Lower leg skin (tissue), 4 donors: ENCODE data around the gene FBN1. TPM values are rescaled to one million over a fixed set of nuclear protein-coding genes. Genes with fewer than 3 reads are reported as not detected.

ENCODE experiments used
- DNase-seq, 2 donors: peaks; one replicate each; pipeline ENCODE4 v3.0.0-alpha.2; 2019; ENCODE audit warnings: low spot score in 2 of 2
- H3K4me3 ChIP-seq: fragments of 200-600 bp; sonication (generic); 2 replicates; pipeline ENCODE4 v1.5.1; 2017; ENCODE audit warnings: mild to moderate bottlenecking, low read depth; ENCODE audit not compliant: poor library complexity, severe bottlenecking
- CTCF ChIP-seq, 3 donors: fragments of 450-650 bp; IDR thresholded peaks; one replicate each; pipeline ENCODE4 v1.5.1; 2016; ENCODE audit warnings: antibody characterized with exemption in 3 of 3, mild to moderate bottlenecking in 3 of 3, moderate library complexity in 2 of 3
- POLR2A ChIP-seq, 2 donors: fragments of 450-650 bp; IDR thresholded peaks; one replicate each; pipeline ENCODE4 v1.6.1; 2016 to 2017; ENCODE audit warnings: antibody characterized with exemption in 2 of 2, mild to moderate bottlenecking in 1 of 2, moderate library complexity in 1 of 2
- WGBS, 2 donors: methylation state at CpG; one replicate each; pipeline ENCODE4 v1.1.5; 2018; 5-methylcytosine and 5-hydroxymethylcytosine counted together
- intact Hi-C: fragments of 100-400 bp; cut with DNase I; formaldehyde crosslinking; loops from one replicate; pipeline ENCODE4 v1.15.0; 2023; ENCODE audit warnings: low total_unique reads
- total RNA-seq, 4 donors: library from RNA; depleted of rRNA; stranded (reverse); fragments of >200 nt; gene quantifications; one replicate each; pipeline ENCODE4 v1.1.0, GENCODE V29; 2016

Gene FBN1
- total RNA-seq, 4 donors from 2014 or later = 15.0 to 59.3 (median 24.0) TPM

- TF ChIP-seq POLR2A (IDR thresholded peaks at IDR 0.05) (no peak), CTCF (IDR thresholded peaks at IDR 0.05) (no peak)
- intact Hi-C loops = no loop called here
- WGBS, 2 donors = 27 to 32% methylated on average over 4 of the region's 4 CpGs
- no peak for DNase-seq
- no peak overlapping the region for H3K4me3 ChIP-seq
These were observed 257.3 kb downstream of the FBN1 start for GRCh38 chr15:48388016-48388851.

- 20 to 32% methylated on average over 4 of the region's 4 CpGs for WGBS, 2 donors
- no peak for TF ChIP-seq POLR2A (IDR thresholded peaks at IDR 0.05)
- no peak for TF ChIP-seq CTCF (IDR thresholded peaks at IDR 0.05)
These were observed 260.3 kb downstream of the FBN1 start for GRCh38 chr15:48385031-48385830.

GRCh38 chr15:48384616-48385015, 260.9 kb downstream of the FBN1 start:
- TF ChIP-seq POLR2A (IDR thresholded peaks at IDR 0.05) (no peak), CTCF (IDR thresholded peaks at IDR 0.05) (no peak)
- DNase-seq = no peak

More at GRCh38 chr15:48385031-48385830, 260.3 kb downstream of the FBN1 start:
- H3K4me3 ChIP-seq = no peak overlapping the region
- intact Hi-C loops = no loop called here
- DNase-seq = no peak

GRCh38 chr15:48383031-48383430, 262.5 kb downstream of the FBN1 start:
- H3K4me3 ChIP-seq = no peak overlapping the region
- DNase-seq = no peak
- no peak for TF ChIP-seq CTCF (IDR thresholded peaks at IDR 0.05)
- TF ChIP-seq POLR2A (IDR thresholded peaks at IDR 0.05) = no peak
- 62 to 72% methylated on average over 2 of the region's 2 CpGs for WGBS, 2 donors
- intact Hi-C loops = no loop called here

More at GRCh38 chr15:48384616-48385015, 260.9 kb downstream of the FBN1 start:
- H3K4me3 ChIP-seq = no peak overlapping the region
- WGBS, 2 donors = 41 to 47% methylated on average over 3 of the region's 3 CpGs
- intact Hi-C loops = no loop called here

- no peak for DNase-seq
- WGBS, 2 donors = 60 to 66% methylated on average over 4 of the region's 4 CpGs
- intact Hi-C loops = no loop called here
- TF ChIP-seq POLR2A (IDR thresholded peaks at IDR 0.05) = no peak
- no peak for TF ChIP-seq CTCF (IDR thresholded peaks at IDR 0.05)
- H3K4me3 ChIP-seq = no peak overlapping the region
These were observed 263.6 kb downstream of the FBN1 start for GRCh38 chr15:48381861-48382260.
